Activated T-helper 17 cell treated with anti-CD3 and anti-CD28 coated beads, Interleukin-2, amount 50 U/mL, for 72 hours (primary cell): Measurements from ENCODE around the gene SORCS3. TPM values are rescaled to one million over a fixed set of nuclear protein-coding genes. Genes with fewer than 3 reads are reported as not detected.

Source experiments
- ATAC-seq: fragments of 150-1000 bp; cut with Tn5 transposase; replicated peaks from 2 replicates; pipeline ENCODE4 v1.10.0; 2021; ENCODE audit warnings: mild to moderate bottlenecking, moderate library complexity
- H3K27ac Mint-ChIP-seq: one replicate; pipeline ENCODE4 v1.8.0; 2022; ENCODE audit warnings: mixed read lengths
- H3K27me3 Mint-ChIP-seq: one replicate; pipeline ENCODE4 v1.8.0; 2022; ENCODE audit warnings: mixed read lengths
- H3K36me3 Mint-ChIP-seq: one replicate; pipeline ENCODE4 v1.8.0; 2022; ENCODE audit warnings: low read depth, mild to moderate bottlenecking, mixed read lengths
- H3K4me1 Mint-ChIP-seq: one replicate; pipeline ENCODE4 v1.8.0; 2022; ENCODE audit warnings: mixed read lengths
- H3K4me3 Mint-ChIP-seq: one replicate; pipeline ENCODE4 v1.8.0; 2022; ENCODE audit warnings: mild to moderate bottlenecking, mixed read lengths
- H3K9me3 Mint-ChIP-seq: one replicate; pipeline ENCODE4 v1.8.0; 2022; ENCODE audit warnings: mixed read lengths
- total RNA-seq, 2 donors: library from RNA; stranded (reverse); gene quantifications; one replicate each; pipeline ENCODE4 v1.2.3, GENCODE V29; 2022

The SORCS3 gene
- total RNA-seq, 2 donors from 2014 or later = not detected

DNA sequence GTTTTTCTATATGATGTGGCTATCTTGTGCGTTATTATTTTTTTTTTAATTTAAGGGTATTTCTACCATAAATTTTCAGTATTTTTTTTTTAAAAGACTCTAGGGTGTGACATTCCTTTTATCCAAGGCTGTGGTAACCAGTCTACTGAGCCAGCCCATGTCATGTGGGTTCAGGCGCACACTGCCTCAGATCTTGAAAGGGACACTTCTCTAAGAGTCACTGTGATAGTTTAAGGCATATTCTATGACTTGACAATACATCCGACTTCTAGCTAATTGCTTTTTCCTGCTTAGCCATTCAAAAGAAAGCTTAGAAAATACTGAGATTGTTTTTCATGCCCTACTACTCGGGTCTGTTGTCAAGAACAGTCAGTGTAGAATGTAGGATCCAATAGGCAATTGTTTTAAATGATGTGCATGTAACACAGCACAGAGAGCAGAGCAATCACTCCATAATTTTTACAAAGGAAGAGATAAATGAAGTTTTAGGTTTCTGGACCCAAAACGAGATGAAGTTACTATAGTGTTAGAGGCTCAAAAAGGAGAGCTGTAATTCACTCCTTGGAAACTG lies 263.7 kb downstream of the SORCS3 start:
- no peak for ATAC-seq
- Mint-ChIP-seq H3K27ac (no peak overlapping the region), H3K27me3 (peaks cover 10% of the 10 kb centered on the region), H3K9me3 (no peaks in the 10 kb centered on the region), H3K4me3 (no peak overlapping the region), H3K4me1 (no peaks in the 10 kb centered on the region), H3K36me3 (no peaks in the 10 kb centered on the region)

- H3K4me3 Mint-ChIP-seq = no peak overlapping the region
- no peaks in the 10 kb centered on the region for H3K36me3 Mint-ChIP-seq
- peaks cover 10% of the 10 kb centered on the region for H3K27me3 Mint-ChIP-seq
- H3K27ac Mint-ChIP-seq = no peak overlapping the region
- no peaks in the 10 kb centered on the region for H3K4me1 Mint-ChIP-seq
- ATAC-seq = no peak
- H3K9me3 Mint-ChIP-seq = no peaks in the 10 kb centered on the region
These were observed 265.0 kb downstream of the SORCS3 start for GRCh38 chr10:104906112-104906511.

GRCh38 chr10:104907521-104907920 lies 266.4 kb downstream of the SORCS3 start:
- H3K36me3 Mint-ChIP-seq = no peaks in the 10 kb centered on the region
- H3K4me1 Mint-ChIP-seq = no peaks in the 10 kb centered on the region
- no peak overlapping the region for H3K27ac Mint-ChIP-seq
- no peak for ATAC-seq
- no peaks in the 10 kb centered on the region for H3K9me3 Mint-ChIP-seq
- H3K4me3 Mint-ChIP-seq = no peak overlapping the region
- peaks cover 7% of the 10 kb centered on the region for H3K27me3 Mint-ChIP-seq

- no peak for ATAC-seq
- Mint-ChIP-seq H3K9me3 (no peaks in the 10 kb centered on the region), H3K27ac (no peak overlapping the region), H3K4me1 (no peaks in the 10 kb centered on the region), H3K4me3 (no peak overlapping the region), H3K36me3 (no peaks in the 10 kb centered on the region), H3K27me3 (peaks cover 3% of the 10 kb centered on the region)
These were observed 267.5 kb downstream of the SORCS3 start for GRCh38 chr10:104908581-104908980.

DNA sequence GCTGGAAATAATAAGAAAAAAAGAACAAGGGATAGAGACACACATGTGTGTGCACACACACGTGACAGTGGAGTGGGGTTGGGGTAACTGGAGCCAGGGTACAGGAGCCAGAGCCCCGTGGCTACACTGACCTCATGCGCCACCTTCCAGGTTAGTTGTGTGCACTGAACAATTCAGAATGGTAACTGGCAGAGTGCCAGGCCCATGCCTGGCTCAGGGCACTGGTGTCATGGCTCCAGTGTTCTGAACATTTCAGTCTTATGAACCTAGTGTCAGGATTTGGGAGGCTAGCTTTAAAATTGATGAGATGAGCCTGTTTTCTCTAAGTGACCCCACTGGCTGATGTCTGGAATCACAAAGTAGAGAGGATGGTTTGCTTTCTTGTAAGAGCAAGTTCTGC lies 269.6 kb downstream of the SORCS3 start:
- no peaks in the 10 kb centered on the region for H3K4me1 Mint-ChIP-seq
- H3K9me3 Mint-ChIP-seq = no peaks in the 10 kb centered on the region
- no peaks in the 10 kb centered on the region for H3K36me3 Mint-ChIP-seq
- no peak for ATAC-seq
- no peak overlapping the region for H3K4me3 Mint-ChIP-seq
- peaks cover 3% of the 10 kb centered on the region for H3K27me3 Mint-ChIP-seq
- H3K27ac Mint-ChIP-seq = no peak overlapping the region

DNA sequence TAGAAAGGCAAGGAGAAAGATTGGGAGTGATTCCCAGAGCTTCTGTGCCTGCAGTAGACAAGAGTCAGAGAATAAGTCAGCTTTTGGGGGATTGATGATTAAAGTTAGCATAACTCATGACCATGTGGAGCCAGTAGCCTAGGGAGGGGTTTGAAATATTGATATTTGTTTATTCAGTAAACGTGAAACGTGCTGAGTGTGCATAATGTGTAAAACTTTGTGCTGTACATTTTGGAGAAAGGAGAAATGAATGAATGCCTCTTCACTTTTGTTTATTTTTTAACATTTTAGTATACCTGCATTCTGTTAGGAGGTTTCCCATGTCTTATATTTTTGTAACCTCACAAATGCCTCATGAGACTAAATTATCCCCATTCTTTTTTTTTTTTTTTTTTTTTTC lies 272.3 kb downstream of the SORCS3 start:
- Mint-ChIP-seq H3K36me3 (no peaks in the 10 kb centered on the region), H3K27me3 (peaks cover 3% of the 10 kb centered on the region)
- ATAC-seq = no peak

GRCh38 chr10:104920476-104920875 lies 279.4 kb downstream of the SORCS3 start:
- Mint-ChIP-seq H3K4me1 (no peaks in the 10 kb centered on the region), H3K4me3 (no peak overlapping the region), H3K27ac (no peak overlapping the region), H3K27me3 (no peaks in the 10 kb centered on the region), H3K9me3 (peaks cover 3% of the 10 kb centered on the region), H3K36me3 (no peaks in the 10 kb centered on the region)
- ATAC-seq = no peak

More for the DNA sequence above, 272.3 kb downstream of the SORCS3 start:
- no peaks in the 10 kb centered on the region for H3K4me1 Mint-ChIP-seq
- H3K4me3 Mint-ChIP-seq = no peak overlapping the region
- no peak overlapping the region for H3K27ac Mint-ChIP-seq
- H3K9me3 Mint-ChIP-seq = no peaks in the 10 kb centered on the region

DNA sequence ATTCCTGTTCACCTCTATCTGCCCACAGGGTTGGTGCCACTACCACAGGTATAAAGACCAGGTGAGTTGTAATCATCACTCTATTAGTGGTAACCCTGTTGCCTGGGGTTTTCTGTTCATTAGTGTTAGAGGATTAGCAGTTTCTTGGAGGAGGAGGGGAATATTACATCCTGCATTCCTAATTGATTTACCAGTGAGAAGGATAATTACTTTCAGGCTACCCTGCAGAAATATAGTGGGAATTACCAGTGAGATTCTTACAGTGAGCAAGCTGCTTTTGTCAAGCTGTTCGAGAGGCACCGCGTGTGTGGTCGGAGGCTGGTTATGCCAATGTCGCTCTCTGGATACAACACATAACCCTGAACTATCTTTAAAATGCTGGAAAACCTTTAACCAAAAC lies 280.7 kb downstream of the SORCS3 start:
- H3K36me3 Mint-ChIP-seq = no peaks in the 10 kb centered on the region
- peaks cover 3% of the 10 kb centered on the region for H3K9me3 Mint-ChIP-seq
- no peak overlapping the region for H3K27ac Mint-ChIP-seq
- H3K4me1 Mint-ChIP-seq = no peaks in the 10 kb centered on the region
- no peak for ATAC-seq
- no peaks in the 10 kb centered on the region for H3K27me3 Mint-ChIP-seq
- no peak overlapping the region for H3K4me3 Mint-ChIP-seq

DNA sequence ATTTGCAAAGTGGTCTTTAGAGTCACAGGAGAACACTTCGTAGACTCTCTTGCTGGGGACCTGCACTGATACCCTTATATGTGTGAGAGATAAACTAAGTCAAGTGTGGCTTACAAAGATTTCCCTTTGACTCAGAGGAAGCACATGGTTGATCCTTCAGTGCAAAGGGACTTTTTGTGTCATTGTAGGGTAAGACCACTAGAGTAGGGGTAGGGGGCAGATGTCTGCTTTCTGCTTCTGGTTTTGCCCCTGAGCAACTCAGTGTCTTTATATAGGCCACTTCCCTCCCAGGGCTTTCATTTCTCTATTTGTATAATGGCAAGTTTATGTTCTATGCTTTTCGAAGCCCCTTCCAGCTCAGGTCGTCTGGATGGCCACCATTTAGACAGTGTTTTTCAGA lies 281.7 kb downstream of the SORCS3 start:
- Mint-ChIP-seq H3K27me3 (peaks cover 5% of the 10 kb centered on the region), H3K4me1 (no peaks in the 10 kb centered on the region), H3K4me3 (no peak overlapping the region), H3K9me3 (peaks cover 3% of the 10 kb centered on the region), H3K27ac (no peak overlapping the region), H3K36me3 (no peaks in the 10 kb centered on the region)
- no peak for ATAC-seq

DNA sequence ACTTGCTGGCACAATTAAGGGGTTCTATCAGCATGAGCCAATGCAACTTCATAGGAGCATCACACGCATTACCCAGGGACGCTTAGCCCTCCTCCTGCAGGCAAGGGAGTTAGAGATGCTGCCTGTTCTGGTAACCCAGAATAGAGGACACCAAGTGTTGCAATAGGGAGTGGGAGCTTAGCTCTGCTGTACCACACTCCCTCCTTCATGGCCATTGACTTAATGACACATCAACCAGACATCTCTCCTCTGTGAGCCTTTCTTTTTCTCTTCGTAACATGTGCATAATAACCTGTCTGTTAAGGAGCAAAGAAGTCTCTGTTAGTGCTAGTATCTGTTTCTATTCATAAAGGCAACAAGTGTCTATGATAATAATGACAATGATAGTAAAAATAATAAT lies 282.4 kb downstream of the SORCS3 start:
- H3K27ac Mint-ChIP-seq = no peak overlapping the region
- H3K4me1 Mint-ChIP-seq = no peaks in the 10 kb centered on the region
- H3K36me3 Mint-ChIP-seq = no peaks in the 10 kb centered on the region
- no peak for ATAC-seq
- no peak overlapping the region for H3K4me3 Mint-ChIP-seq
- peaks cover 8% of the 10 kb centered on the region for H3K27me3 Mint-ChIP-seq
- peaks cover 3% of the 10 kb centered on the region for H3K9me3 Mint-ChIP-seq

- Mint-ChIP-seq H3K27me3 (peaks cover 8% of the 10 kb centered on the region), H3K9me3 (no peaks in the 10 kb centered on the region), H3K36me3 (no peaks in the 10 kb centered on the region), H3K4me1 (no peaks in the 10 kb centered on the region), H3K27ac (no peak overlapping the region), H3K4me3 (no peak overlapping the region)
- ATAC-seq = no peak
These were observed 283.2 kb downstream of the SORCS3 start for GRCh38 chr10:104924101-104924795.

GRCh38 chr10:104925232-104925851 lies 284.3 kb downstream of the SORCS3 start:
- Mint-ChIP-seq H3K27ac (no peak overlapping the region), H3K4me3 (no peak overlapping the region), H3K4me1 (no peaks in the 10 kb centered on the region), H3K9me3 (no peaks in the 10 kb centered on the region), H3K36me3 (no peaks in the 10 kb centered on the region), H3K27me3 (peaks cover 8% of the 10 kb centered on the region)
- no peak for ATAC-seq

GRCh38 chr10:104928734-104929133 lies 287.6 kb downstream of the SORCS3 start:
- no peaks in the 10 kb centered on the region for H3K36me3 Mint-ChIP-seq
- H3K4me1 Mint-ChIP-seq = no peaks in the 10 kb centered on the region
- no peak overlapping the region for H3K27ac Mint-ChIP-seq
- no peak overlapping the region for H3K4me3 Mint-ChIP-seq
- peak; percentile 26 for ATAC-seq
- no peaks in the 10 kb centered on the region for H3K9me3 Mint-ChIP-seq
- peaks cover 8% of the 10 kb centered on the region for H3K27me3 Mint-ChIP-seq

GRCh38 chr10:104931612-104932134 lies 290.6 kb downstream of the SORCS3 start:
- Mint-ChIP-seq H3K27ac (no peak overlapping the region), H3K4me1 (peaks cover 9% of the 10 kb centered on the region), H3K9me3 (no peaks in the 10 kb centered on the region), H3K27me3 (peaks cover 8% of the 10 kb centered on the region), H3K36me3 (no peaks in the 10 kb centered on the region), H3K4me3 (no peak overlapping the region)
- no peak for ATAC-seq

GRCh38 chr10:104935656-104936055 lies 294.6 kb downstream of the SORCS3 start:
- H3K4me1 Mint-ChIP-seq = peaks cover 15% of the 10 kb centered on the region
- H3K36me3 Mint-ChIP-seq = no peaks in the 10 kb centered on the region
- ATAC-seq = no peak
- H3K27me3 Mint-ChIP-seq = no peaks in the 10 kb centered on the region
- no peak overlapping the region for H3K27ac Mint-ChIP-seq
- peak overlapping the region; percentile 3 for H3K4me3 Mint-ChIP-seq
- peaks cover 3% of the 10 kb centered on the region for H3K9me3 Mint-ChIP-seq
